HT-29 (cell line): Measurements from ENCODE around the gene INHBB. TPM values are rescaled to one million over a fixed set of nuclear protein-coding genes. Genes with fewer than 3 reads are reported as not detected.

Source experiments
- DNase-seq: peaks from one replicate; pipeline ENCODE4 v3.0.0-alpha.2; 2015; ENCODE audit warnings: low spot score
- total RNA-seq: library from RNA; depleted of rRNA; stranded (reverse); fragments of >200 nt; shearing (Covaris generic); gene quantifications from 2 replicates; pipeline ENCODE4 v1.2.3, GENCODE V29; 2014

The INHBB gene
- total RNA-seq, 1 experiment from 2014 or later: not detected

DNA sequence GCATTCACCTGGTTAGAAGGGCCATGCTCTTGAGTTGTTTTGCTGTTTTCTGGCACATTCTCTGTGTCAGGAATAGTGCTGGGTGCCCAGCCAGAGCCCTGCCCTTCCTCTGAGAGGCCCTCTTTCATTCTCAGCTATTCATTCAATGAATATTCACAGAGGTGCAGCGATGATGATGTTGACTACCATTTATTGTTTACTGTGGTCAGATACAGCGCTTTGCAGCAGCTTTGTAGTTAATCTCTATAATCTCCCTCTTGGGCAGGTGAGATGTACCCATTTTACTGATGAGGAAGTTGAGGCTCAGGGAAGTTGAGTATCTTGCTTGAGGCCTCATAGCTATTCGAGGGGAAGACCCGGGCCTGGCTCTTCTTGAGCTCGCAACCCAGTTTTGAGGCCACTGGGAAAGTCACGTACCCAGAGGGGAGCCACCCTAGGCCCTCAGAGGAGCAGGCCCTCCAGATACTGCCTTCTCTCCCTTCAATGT is 9.9 kb downstream of the INHBB start:
- no peak for DNase-seq

DNA sequence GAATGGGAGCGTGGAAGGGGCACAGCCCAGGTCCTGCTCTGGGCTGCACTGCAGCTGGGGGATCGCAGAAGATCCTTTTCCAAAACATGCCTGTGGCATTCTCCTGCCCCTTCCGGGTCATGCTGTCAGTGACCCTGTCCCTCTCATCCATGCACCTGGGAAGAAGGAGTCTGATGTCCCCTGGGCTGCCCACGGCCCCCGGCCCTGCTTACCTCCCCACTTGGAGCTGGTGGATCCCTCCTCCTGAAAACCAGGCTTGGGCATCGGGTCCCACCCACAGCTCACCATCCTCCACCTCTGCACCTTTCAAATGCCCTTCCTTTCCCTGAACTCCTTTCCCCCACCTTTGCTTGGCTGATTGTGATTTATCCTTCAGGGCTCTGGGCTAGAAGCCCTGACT is 11.8 kb downstream of the INHBB start:
- DNase-seq: no peak

DNA sequence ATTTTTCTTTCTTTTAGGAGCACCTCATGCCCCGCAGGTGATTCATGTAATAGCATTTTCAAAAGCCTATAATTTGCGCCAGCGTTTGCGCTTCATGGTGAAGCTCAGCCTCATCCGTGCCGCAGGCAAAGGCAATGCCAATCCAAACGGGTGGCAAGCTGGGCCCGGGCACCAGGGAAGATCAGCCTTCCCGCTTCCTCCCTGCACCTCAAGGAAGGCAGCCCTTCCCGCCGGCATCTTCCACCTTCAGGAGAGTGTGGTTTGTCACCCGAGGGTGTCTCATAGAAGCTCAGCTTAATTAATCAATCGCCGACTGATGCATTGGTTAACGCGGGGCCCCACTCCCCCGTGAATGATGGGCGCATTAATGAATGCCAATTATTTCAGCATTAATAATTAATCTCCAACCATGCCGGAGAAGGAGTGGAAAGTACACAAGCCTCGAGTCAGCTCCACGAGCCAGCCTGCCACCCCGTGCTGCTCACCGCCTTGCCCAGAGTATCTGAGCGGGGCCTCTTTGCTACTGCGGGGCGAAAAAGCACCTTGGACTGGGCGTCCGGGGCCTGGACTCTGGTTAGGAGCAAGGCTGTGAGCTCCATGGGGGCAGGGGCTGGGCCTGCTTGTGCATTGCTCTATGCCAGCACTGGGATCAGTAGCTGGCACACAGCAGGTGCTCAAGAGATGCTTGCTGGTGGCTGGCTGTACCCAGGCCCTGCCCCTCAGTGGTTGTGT is 13.0 kb downstream of the INHBB start:
- DNase-seq: no peak

DNA sequence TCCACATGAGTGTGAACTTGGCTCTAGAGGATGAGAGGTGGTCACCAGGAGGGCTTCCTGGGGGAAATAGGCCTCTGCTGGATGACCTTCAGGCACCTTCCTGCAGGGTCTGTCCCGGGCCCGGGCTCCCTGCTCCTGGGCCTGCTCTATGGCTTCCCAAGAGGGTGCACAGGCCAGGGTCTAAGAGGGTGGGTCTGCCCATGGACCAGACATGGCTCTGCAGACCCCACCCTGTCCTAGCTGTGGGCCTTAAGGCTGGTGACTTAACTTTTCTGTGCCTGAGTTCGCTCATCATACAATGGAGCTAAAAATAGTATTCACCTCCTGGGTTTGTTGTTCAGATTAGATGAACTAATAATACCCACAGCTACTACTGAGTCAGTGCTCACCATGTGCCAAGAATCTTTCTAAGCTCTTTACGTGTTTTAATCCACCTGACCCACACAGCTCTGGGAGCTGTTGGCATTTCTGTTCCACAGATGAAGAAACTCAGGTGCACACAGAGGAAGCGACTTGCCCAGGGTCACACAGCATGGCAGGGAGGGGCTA is 14.4 kb downstream of the INHBB start:
- no peak for DNase-seq

DNA sequence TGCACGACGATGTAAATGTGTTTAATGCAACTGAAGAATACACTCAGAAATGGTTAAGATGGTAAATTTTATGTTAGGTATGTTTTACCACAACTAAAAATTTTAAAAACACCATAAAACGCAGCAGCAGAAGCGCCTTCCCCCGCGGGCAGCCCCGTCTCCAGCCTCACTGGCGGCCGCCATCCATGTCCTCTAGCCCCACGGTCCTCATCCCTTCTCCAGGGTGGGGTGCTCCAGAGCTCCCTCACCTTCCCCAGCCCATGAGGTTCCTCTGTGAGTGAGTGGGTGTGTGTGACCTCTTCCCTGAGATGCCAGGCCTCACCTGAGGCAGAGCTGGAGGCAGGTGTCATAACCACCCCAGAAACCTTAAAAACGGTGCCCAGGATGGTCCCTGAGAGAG is 17.0 kb downstream of the INHBB start:
- DNase-seq: no peak

DNA sequence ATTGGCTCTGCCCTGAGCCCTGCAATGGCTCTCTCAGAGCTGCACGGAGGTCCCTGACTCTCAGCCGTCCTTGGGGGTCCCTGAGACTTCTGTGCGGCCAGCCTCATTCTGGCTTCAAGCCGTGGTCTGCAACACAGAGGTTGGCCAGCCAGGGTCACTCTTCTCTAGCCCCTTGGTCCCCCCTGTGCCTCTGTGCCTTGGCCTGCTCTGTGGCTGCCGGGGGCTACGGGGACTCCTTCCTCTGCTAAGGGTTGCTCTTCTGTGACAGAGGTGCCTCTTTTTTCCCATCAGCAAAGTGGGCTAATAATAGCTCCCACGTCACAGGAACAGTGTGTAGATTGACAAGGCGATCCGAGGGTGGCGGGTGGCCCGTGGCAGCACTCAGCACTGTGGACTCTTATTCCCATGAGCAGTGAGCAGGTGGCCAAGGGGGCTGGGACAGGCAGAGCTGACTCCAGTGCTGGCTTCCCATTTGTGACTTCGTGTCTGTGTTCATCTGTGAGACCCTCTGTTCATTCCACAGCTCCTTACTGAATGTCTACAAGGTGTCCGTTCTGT is 19.4 kb downstream of the INHBB start:
- DNase-seq: no peak

DNA sequence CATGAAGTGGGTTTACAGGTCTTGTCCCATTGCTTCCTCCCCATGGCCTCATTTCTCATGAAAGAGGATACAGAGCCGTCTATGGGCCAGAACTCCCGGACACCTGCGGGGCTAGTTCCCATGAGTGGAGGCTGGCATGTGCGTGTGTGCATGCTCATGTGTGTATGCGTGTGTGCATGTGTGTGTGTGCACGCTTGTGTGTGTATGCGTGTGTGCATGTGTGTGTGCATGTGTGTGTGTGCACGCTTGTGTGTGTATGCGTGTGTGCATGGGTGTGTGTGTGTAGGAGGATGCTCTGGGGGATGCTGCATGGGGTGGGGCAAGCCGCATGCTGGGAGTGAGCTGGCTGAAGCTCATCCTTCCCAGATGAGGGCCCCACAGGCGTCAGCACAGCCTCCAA is 20.8 kb downstream of the INHBB start:
- no peak for DNase-seq

DNA sequence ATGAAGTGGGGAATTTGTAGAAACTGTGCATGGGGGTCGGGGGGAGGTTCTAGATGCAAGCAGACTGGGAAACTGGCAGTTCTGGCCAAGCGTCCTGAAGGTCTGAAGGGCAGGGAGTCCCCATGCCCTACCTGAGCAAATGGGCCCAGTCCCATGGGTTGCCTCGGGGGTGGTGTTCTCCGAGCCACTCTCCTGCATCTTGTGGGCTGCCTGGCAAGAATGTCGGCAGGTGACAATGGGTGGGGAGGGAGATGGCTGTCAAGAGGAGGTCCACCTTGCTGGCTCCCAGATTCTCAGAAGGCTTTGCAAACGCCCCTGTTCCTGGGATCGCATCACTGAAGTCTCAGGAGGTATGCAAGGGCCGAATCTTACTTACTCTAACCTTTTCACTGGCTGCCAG is 21.3 kb downstream of the INHBB start:
- no peak for DNase-seq

DNA sequence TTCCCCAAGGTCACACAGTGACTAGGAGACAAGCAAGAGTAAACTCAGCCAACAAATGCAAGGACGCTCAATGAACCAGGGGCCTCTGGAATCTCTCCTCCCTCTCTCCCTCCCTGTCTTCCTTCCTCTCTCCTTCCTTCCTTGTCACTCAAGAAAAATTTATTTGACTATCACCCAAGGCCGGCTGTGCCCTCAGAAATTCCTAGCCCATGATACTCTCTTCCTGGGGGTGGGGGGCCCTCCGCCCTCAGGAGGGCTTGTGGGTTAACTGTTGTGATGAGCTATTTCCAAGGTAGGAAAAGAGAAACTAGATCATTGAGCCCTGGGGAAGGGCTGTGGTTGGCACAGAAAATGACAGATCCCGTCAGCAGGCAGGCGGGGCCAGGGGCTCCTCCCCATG is 21.7 kb downstream of the INHBB start:
- DNase-seq: no peak

DNA sequence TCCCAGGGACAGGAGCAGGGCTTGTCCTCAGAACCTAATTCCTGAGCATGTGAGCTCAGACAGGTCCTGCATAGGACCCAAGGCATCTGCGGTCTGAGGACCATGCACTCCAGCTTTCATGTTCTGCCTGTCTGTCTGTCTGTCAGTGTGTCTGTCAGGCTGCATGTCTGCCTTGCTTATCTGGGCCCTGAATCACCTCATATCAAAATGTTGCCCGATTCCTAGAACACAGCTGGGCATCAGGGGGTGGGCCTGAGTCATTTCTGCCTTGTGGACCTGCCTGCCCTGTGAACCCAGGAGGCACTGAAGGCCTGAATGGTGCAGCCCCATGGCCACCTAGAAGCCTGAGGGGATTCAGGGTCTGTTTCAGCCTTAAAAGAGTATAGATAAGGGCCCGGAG is 22.1 kb downstream of the INHBB start:
- no peak for DNase-seq

DNA sequence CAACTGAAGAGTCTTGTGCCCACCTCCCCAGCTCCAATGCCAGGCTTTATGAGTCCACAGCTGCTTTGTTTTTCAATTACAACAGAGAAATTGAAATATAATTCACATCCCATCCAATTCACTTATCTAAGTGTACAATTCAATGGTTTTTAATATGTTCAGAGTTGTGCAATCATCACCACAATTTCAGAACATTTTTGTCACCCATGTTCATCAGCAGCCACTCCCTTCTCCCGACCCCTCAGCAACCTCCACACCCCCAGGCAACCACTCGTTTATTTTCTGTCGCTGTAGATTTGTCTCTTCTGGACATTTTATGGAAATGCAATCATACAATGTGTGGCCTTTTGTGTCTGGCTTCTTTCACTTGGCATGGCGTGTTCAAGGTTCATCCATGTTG is 23.3 kb downstream of the INHBB start:
- no peak for DNase-seq

DNA sequence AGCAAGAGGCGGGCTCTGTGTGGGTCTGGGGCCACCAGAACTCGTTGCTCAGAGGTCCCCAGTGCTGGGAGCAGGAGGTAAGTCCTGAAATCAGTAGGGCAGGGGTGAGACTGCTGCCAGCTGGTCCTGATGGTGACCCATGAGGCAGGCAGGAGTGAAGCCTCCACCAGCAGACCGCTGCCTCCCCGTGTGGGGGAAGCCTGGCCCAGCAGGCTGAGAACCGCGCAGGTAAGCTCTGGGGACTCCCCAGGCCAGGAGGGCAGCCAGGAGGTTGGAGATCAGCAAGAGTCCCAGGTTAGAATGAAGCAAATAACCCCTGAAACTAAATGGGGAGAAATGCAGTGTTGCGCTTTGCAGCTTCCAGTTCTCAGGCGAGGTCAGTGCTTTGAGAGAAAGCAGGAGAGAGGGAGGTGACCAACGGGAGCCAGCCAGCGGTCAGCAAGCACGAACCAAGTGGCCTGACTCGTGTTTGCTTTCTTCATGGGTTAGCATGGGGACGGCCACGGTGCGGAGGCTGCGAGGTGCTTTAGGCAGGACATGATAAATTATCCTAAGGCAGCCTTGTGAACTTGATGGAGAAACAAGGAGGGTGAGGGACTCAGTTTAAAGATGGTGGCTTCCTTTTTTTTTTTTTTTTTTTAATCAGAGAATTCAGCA is 26.2 kb downstream of the INHBB start:
- DNase-seq: no peak

DNA sequence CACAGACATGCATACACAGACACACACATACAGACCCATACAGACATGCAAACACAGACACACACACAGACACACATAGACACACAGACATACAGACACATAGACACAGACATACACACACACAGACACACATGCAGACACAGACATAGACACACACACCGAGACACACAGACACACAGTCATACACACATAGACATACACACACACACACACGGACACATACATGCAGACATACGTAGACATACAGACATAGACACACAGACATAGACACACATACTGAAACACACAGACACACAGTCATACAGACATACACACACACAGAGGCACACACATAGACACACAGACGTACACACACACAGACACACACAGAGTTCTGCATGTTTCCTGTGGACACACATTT is 26.9 kb downstream of the INHBB start:
- DNase-seq: no peak

DNA sequence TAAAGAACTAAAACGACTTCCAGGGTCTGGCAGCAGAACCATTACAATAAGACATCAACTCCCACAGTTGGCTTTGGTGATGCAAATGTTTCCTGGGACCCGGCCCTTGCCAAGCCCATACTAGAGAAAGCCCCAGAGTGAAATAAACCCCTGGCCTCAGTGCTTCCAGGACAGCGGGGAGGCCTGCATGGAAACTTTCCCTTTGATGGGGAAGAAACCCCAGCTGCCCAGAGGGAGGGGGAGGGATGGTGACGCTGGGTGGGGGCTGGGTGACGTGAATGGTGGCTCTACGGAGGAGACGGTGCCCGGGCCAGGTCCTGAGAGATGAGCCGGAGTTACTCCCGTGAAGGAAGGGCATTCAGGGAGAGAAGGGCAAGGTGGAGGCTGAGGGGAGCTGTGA is 27.5 kb downstream of the INHBB start:
- DNase-seq: no peak

DNA sequence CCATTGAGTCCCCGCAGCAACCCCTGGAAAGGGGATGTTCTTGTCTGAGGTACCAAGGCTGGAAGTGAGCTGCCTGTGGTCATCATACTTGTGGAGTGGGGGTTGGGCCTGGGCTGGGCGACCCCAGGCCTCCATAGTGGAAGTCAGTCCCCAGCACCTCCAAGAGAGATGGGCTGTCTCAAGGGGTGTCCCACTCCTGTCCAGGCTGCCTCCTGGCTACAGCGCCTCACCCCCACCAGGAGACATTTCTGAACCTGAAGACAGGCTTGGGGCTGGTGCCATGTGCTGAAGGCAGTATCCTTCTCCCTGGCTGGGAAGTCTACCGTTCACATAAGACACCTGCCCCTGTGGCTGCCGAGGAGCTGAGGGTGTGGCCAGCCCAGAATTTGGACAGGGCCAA is 28.9 kb downstream of the INHBB start:
- DNase-seq: no peak

DNA sequence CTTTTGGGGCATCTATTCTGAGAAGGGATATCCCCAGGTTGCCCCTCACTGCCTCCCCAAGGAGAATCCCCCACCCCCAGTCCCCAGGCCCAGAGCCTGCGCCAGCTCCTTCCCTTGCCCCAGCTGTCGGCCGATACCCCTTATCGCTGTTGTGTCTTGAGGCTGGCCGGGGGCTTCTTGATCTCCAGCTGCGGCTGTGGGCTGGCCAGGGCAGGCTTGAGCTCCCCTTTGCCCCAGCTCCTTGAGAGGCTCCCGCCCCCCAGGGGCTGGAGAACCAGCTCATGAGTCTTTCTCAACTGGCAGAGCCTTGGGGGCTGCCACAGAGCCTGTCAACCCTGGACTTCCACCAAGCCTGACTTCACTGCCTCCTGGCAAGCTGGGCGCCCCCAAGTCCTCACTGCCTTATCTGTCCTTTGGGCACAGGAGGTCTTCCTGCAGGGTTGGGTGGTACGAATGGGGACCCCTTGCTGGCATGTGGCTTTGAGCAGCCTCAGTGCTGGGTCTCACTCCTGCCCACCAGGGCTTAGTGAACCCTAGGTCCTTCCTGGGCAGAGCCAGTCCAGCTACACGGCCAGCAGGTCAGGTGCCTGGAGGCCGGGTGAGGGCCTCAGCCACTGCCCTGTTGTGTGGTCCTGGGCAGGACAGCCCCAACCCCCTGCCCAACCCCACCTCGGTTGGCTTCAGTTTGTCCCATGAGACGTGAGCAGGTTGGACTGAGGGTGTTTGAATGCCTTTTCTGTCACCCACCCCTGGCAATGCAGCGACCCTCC is 29.5 kb downstream of the INHBB start:
- no peak for DNase-seq

DNA sequence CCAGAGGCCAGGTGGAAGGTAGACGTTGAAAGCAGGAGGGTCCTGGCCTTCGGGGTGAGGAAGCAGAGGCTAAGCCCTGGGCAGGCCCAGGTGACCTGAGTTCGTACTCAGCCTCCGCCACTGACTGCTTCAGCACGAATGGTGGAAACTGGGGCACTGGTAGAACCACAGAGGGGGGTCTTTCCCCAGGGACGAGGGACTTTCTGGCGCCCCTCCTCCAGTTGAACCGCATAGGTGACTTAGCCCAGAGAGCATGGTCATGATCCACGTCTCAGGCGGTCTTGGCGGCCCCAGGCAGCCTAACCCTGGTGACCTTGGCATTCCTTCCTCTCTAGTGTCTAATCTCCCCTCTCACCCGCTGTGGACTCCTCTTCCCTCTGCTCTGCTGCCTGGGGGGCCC is 30.2 kb downstream of the INHBB start:
- DNase-seq: no peak

DNA sequence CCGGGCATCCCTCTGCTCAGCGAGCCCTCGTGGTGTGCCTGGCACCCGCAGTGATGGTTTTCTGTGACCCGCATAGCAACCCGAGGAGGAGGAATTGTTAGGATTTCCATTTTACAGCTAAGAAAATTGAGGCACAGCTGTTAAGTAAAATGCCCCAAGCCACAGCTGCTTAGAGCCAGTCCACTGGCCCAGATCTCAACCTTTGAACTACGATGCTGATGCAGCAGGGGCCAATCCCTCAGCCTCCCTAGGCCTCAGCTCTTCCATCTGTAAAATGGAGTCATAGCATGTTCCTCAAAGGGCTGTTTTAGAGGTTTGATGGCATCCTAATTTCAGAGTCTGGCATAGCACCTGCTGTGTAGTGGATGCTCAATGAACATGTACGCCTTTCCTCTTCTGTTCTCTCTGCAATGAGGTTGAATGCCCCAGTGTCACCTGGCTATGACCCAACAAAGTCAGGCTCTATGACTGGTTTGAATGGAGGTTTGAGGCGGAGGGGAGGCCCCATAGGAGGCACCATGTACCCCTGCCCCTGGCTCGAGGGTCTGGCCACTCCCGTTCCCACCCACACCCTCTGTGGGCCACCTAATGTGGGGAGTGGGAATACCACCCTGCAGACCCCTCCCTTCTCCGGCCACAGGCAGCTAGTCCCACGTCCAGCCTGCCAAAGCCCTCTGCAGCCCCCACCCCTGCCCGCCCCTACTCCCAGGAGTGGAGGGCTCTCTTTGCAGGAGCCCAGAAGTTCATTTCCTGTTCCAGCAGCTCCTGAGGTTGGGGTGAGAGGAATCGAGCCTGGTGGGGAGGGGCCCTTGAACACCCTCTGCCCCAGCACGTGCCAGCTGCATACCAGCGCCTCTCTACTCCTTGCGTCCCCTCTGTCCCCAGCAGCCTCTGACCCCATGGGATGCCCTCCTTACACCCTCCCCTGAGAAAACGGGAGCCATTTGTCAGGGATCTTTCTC is 31.0 kb downstream of the INHBB start:
- no peak for DNase-seq

DNA sequence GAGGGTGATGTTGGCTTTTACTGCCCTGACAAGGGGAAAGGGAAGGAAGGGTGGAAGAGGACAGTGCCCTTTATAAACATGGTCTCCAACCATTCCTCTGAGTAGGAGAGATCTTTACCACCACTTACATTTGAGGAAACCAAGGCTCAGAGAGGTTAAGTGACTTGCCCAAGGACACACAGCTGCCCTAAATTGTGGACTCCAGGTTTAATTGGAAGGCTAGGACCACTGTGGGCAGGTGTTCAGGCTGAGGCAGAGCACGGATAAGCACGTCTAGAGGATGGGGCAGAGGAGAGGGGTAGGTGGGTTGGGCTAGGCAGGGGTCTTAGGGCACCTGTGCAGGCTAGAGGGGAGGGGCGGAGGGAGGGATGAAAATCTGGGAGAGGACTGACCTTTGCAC is 32.7 kb downstream of the INHBB start:
- DNase-seq: no peak

DNA sequence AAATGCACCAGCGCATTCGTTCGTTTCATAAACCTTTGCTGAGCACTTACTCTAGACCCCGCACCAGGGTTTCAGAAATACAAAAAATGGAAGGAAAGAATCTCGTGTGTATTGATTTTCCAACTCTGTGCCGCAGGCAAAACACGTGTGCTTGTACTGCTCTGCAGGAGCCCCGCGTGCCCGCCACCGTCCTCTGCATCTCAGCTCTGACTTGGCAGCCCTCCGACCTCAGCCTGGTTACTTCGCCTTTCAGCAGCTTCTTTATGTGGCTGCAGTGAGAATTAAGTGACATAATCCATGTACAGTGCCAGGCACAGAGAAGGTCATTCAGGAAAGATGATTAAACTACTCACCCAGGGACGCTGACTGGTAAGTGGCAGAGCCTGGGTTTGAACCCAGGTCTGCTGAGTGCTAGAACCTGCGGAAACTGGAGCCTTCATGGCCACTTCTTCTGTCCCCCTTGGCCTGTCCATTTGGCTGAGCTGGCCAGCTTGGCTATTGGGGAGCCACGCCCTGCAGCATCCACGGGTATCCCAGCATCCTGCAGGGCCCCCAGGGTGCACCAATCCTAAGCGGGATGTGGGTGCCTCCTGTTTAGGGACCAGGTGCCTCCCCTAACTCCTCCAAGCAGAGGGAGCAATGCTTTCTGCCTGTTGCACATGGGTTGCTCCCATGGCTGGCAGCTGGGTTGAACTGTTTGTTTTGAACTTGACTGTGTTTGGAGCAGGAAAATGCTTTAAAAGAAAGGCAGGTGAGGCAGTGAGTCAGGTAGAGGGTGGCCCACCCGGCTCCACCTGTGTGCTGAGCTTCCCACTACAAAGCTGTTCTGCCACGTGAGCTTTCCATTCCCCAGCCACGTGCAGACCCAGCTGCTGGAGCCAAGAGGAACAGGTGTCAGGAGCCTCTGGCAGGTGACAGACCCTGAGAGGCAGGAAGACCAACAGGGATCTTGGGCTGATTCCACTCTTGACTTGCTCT is 34.3 kb downstream of the INHBB start:
- no peak for DNase-seq
